Measurements from ENCODE around the gene IGFBP4.

IGFBP4 gene

GRCh38 chr17:40457369-40457768 is 14.1 kb downstream of the IGFBP4 start:
- DNase-seq = no peak

- DNase-seq = no peak
Measured at GRCh38 chr17:40457964-40458791, 14.9 kb downstream of the IGFBP4 start.

- DNase-seq = no peak
Measured at GRCh38 chr17:40458851-40459482, 15.7 kb downstream of the IGFBP4 start.

DNA sequence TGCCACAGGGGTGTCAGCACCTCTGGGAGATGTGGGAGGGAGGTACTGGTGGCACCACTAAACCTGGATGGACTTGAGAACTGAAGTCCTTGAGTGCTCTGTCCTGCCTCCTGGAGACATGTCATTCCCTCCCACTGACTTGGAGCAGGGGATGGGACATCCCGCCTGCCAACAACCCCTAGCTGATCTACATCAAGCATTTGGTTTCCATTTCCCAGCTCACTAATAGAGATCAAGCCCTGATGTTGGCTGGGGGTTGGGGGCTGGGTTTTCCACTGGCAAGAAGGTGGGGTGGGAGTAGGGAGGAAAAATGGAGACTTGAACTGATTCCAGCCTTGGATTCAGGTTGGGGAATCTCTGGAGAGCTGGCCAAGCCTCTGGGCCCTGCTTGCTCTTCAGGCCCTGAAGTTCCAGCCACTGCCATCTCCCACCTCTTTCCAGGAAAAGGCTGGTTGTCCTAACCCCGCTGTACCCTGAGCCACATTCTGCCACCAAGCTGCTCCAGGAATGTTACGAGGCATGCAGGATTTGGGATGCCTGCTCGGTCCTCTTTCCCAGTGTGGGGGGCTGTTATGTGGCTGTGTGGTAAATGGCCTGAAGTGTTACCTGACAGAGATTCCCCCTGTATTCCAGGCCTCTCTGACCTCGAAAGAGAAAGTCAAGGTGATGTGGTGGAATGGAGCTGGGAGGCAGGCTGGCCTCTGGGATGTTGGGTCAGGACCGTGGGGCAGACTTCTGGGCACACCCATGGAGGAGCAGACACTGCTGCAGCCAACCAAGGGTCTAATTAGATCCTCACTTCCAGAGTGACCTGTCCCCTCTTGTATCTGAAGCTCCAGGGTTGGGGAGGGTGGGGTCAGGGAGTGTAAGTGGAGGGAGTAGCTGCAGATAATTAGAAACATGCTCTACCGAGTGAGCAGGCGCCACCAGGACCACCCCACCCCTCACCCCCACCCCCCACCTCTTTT is 16.7 kb downstream of the IGFBP4 start:
- no peak for DNase-seq

DNA sequence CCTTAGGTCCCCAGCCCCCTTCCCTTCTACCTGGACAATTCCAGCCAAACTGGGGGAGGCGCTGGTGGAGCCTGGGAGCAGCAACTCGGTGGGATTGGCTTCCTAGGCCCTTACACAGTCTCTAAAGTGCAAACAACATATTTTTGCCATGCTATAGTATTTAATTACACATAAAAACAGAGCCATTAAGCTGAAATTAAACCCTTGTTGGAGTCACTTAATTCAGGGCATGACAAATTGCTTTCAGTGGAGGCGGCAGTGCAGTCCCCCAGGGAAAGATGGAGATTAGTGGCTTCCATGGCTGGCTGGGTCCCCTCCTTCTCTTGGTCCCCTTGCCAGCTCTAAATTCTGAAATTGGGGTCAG is 17.3 kb downstream of the IGFBP4 start:
- DNase-seq = no peak

GRCh38 chr17:40460968-40461731 is 17.9 kb downstream of the IGFBP4 start:
- DNase-seq = no peak

- DNase-seq = no peak
Measured at GRCh38 chr17:40461732-40462342, 18.6 kb downstream of the IGFBP4 start.

GRCh38 chr17:40462343-40463121 is 19.3 kb downstream of the IGFBP4 start:
- DNase-seq = no peak

GRCh38 chr17:40463122-40463550 is 19.9 kb downstream of the IGFBP4 start:
- no peak for DNase-seq

- DNase-seq = no peak
Measured at GRCh38 chr17:40464392-40464855, 21.2 kb downstream of the IGFBP4 start.

GRCh38 chr17:40466298-40466971 is 23.2 kb downstream of the IGFBP4 start:
- no peak for DNase-seq

GRCh38 chr17:40467281-40467867 is 24.1 kb downstream of the IGFBP4 start:
- no peak for DNase-seq

- DNase-seq = no peak
Measured at GRCh38 chr17:40468560-40468959, 25.3 kb downstream of the IGFBP4 start.

GRCh38 chr17:40469805-40470675 is 26.8 kb downstream of the IGFBP4 start:
- no peak for DNase-seq

DNA sequence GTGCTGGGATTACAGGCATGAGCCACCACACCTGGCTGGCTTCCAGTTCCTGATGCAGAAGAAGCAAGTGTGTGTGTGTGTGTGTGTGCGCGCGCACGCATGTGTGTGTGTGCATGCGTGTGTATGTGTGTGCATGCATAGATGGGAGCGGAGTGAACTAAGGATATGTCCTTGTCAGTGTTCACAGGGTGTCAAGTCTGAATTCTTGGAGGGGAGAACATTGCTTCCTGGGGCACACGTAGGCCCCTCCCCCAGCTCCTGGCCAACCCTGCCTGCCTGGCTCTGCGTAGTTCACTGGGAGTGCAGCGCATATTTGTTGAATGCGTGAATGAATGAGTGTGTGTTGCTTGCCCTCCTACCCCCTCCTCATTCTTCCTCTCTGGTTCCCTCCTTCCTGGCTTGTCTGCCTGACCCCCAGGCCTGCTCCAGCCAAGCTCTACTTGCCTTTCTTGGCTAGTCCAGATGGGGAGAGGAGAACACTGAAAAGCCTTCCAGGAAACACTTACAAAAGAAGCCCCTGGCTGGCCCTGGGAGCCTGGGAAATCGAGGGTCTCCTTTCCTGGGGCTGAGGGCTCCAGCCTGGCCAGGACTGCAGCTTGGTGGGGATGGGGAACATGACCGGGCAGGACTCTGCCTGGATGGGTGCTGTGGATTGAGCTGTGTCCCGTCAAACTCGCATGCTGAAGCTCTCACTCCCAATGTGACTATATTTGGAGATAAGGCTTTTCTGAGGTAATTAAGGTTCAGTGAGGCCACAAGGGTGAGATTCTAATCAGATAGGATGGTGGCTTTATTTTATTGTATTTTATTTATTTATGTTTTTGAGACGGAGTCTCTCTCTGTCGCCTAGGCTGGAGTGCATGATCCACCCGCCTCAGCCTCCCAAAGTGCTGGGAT is 27.9 kb downstream of the IGFBP4 start:
- DNase-seq = no peak

DNA sequence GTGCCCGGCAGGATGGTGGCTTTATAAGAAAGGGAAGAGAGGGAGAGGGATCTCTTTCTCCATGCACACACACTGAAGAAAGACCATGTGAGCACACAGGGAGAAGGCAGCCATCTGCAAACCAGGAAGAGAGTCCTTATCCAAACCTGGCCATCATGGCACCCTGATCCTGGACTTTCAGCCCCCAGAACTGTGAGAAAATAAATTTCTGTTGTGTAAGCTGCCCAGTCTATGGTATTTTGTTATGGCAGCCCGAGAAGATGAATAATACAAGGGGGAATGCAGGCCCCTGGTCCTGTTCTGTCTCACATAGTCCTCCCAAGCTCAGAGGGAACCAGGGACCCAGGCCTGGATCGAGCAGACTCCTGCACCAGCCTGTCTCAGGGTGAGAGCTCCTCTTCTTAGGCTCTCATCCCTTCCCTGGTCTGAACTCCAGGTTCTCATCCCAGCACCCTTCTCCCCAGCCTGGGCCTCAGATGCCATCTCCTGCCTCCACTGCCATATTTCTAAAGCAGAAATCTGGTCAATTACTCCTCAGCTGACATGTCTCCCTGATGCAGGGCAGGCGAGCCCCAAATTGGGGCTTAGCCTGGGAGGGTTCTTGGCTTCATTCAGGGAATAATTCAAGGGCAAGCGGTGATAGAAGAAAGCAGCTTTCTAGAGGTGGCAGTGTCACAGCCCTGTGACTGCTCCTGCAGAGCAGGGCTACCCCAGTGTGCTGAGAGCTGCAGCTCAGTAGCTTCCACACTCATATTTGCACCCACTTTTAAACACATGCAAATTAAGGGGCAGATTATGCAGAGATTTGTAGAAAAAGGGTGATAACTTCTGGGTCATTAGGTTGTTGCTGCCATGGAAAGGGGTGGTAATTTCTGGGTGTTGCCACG is 28.8 kb downstream of the IGFBP4 start:
- no peak for DNase-seq
